ENCODE results near the gene GABRB1.
A peak's percentile ranks its signal among the peaks of the same experiment; 100 is the strongest.
"Not testable (repeated sequence)": the region's sequence is repeated elsewhere in the genome, so short reads cannot be mapped to it uniquely, and the experiment has no call there.

GABRB1 gene

GRCh38 chr4:47326025-47326424 lies 294.7 kb downstream of the GABRB1 start:
- no peak for DNase-seq

- no peak for DNase-seq
Measured at GRCh38 chr4:47330866-47331265, 299.5 kb downstream of the GABRB1 start.

GRCh38 chr4:47334652-47335051 lies 303.3 kb downstream of the GABRB1 start:
- DNase-seq: no peak

DNA sequence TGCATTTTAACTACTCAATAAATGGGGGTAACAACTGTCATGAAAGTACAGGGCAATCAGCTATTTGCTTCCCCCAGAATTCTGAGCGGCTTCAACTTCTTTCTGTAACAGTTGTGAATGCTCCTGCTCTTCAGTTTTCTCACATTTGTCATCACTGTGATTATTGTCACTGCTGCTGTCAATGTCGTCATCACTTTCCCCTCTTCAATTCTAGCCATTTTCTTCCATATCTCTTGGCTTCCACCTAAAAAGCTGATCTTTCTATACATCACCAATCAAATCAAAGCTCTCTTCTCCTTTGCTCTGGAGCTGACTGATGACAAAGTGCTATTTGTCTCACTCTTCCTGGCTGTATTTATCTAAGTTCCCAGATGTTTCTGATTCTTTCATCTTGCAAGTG lies 306.5 kb downstream of the GABRB1 start:
- DNase-seq: no peak

DNA sequence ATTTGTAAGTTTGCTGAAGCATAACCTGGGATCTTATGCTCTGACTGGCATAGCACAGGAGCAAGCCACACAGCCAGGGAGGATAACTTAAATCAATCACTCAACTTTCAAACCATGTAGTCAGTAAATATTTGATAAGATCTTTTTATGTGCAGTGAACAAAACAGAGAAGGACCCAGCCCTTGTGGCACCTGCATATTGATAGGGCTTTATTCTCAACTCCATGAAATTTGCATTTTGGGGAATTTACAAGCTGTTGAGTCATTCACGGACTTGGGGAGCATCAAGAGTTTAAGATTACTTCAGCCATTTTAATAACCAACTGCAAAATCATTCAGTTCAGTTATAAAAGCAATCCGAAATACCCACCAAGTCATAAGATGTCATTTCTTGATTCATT lies 309.5 kb downstream of the GABRB1 start:
- no peak for DNase-seq

GRCh38 chr4:47342796-47343195 lies 311.4 kb downstream of the GABRB1 start:
- no peak for DNase-seq

GRCh38 chr4:47349326-47349725 lies 318.0 kb downstream of the GABRB1 start:
- DNase-seq: no peak

GRCh38 chr4:47355568-47355967 lies 324.2 kb downstream of the GABRB1 start:
- no peak for DNase-seq

DNA sequence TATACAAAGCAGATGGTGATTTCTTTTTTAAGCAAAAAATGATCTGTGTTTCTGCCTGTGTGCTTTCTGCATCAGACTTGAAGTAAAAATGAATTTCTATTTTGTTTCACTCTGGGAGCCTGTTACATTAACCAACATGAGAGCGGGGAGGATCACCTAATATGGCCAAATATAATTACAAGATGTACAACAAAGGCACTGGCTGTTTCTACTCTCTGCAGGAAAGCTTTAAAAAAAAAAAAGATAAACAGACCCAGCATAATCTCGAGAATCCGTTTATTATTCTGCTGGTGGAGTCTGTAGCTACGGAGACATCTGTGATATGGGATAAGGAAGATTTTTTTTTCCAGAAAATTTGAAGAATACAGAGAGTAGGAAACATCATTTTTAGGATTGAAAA lies 328.5 kb downstream of the GABRB1 start:
- DNase-seq: no peak

DNA sequence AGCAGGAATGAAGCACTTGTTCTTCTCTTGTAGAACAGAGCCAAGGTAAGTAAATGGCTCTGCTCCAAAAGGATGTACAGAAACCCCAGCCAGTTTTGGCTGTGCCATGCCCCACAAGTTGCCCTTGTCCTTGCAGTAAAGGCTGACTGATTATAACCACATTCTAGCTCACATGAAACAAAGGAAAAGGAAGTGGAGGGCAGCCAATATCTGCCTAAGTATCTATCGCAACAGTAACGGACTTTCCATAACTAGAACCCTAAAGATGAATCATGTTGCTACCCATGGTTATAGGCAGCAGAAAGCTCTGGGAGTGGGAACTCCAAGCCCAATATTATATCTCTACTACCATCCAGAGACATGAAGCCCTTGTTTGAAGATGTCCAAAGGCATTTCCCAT lies 336.4 kb downstream of the GABRB1 start:
- no peak for DNase-seq

GRCh38 chr4:47368211-47368610 lies 336.8 kb downstream of the GABRB1 start:
- no peak for DNase-seq

DNA sequence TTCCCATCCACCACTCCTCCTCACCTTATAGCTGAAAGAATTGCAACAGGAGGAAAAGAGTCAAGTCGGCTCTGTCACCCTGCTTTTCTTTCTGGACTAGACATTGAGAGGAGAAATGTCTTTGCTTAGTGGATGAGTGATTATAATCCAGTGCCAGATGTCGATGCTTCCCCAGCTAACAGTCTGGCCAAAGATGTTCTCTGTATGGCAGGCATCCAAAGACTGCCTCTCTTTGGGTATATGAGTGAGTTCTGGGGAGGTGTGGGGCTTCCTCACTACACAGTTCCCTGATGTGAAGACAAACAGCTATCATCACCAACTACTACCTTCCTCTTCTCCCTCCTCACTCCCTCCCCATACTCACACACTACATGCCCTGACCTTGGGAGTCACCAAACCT lies 341.2 kb downstream of the GABRB1 start:
- DNase-seq: no peak

DNA sequence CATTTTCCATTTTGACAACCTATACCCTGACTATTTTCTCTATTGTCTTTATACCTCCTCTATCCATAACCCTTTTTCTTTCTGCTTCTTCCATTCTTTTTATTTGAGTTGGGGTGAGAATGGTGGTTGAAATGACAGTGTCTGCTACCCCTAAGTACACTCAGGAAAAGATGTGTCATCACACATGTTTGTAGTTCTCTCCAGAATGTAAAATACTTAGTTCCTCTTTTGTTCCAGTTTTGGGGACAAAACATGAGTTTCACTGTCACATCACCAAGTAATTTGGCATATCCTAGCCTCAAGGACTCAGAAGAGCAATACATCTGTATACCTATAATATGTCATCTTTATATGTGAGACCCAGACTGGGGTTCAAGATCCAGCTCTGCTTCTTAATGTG lies 341.8 kb downstream of the GABRB1 start:
- no peak for DNase-seq

- no peak for DNase-seq
Measured at GRCh38 chr4:47373709-47374108, 342.3 kb downstream of the GABRB1 start.

- DNase-seq: no peak
Measured at GRCh38 chr4:47374477-47374876, 343.1 kb downstream of the GABRB1 start.

- not testable (repeated sequence) for DNase-seq
Measured at GRCh38 chr4:47378021-47378530, 346.7 kb downstream of the GABRB1 start.

GRCh38 chr4:47381172-47381571 lies 349.8 kb downstream of the GABRB1 start:
- DNase-seq: no peak

- DNase-seq: no peak
Measured at GRCh38 chr4:47382846-47383360, 351.5 kb downstream of the GABRB1 start.

GRCh38 chr4:47383829-47384427 lies 352.6 kb downstream of the GABRB1 start:
- DNase-seq: peak; percentile 4

GRCh38 chr4:47386146-47386545 lies 354.8 kb downstream of the GABRB1 start:
- DNase-seq: no peak

GRCh38 chr4:47386561-47387235 lies 355.3 kb downstream of the GABRB1 start:
- no peak for DNase-seq

DNA sequence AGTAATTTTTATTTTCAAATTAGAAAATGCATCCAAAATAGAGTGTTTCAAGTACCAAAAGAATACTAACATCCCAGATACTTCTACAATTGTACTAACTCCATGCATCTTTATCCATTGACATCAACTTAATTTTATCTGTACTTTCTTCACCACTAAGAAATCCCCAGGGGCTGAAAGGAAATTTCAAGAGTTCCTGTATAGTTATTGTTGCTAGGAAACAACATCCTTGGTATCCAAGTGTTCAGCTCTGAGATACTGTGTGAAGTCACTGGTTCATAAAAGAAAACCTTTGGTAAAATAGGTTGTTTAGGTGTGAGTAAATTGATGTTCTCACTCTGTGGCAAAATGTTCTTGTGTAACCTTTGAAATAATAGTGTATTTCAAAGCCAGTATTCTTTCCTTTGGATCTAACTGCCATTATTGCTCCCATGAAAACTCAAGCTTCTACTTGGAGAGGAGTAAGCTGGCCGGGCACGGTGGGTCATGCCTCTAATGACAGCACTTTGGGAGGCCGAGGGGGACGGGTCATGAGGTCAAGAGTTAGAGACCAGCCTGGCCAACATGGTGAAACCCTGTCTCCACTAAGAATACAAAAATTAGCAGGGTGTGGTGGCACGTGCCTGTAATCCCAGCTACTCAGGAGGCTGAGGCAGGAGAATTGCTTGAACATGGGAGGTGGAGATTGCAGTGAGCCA lies 359.2 kb downstream of the GABRB1 start:
- DNase-seq: no peak

DNA sequence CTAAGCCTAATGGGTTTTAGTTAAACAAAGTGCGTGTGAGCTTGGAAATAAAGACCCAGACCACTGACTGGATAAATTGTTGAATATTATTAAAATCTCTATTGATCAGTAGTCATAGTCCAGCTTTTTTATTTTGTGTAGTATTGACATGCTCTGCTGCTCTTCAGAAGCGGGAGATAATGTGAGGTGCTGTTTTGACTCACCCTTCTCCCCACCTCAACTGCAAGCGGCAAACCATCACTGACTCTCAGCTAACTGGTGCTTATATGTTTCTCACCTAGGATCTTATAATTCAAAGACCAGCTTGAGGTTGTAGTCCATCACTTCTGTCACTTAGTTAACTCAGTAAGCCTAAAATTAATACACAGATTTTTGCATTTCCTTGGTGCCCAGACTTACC lies 359.9 kb downstream of the GABRB1 start:
- no peak for DNase-seq

GRCh38 chr4:47406408-47406807 lies 375.0 kb downstream of the GABRB1 start:
- DNase-seq: no peak

Data from NCI-H2227 treated with DMSO at 0.1 percent for 48 hours (cell line).